WTC11 (cell line): ENCODE data around the gene IGHMBP2. TPM values are rescaled to one million over a fixed set of nuclear protein-coding genes. Genes with fewer than 3 reads are reported as not detected.

ENCODE experiments used
- ATAC-seq: fragments of 200-7000 bp; cut with Tn5 transposase; 2 replicates; pipeline ENCODE4 v1.10.0; 2021; ENCODE audit warnings: mild to moderate bottlenecking, moderate library complexity
- CTCF ChIA-PET: fragments of 300-600 bp; sonication (Branson Sonifier 250); formaldehyde crosslinking; loops from one replicate; lab custom pipeline; 2021; ENCODE audit warnings: antibody characterized with exemption; lab: Charles Lee
- POLR2A ChIA-PET: fragments of 350-600 bp; sonication (Branson Sonifier 250); formaldehyde crosslinking; loops from one replicate; lab custom pipeline; 2021; ENCODE audit warnings: antibody characterized with exemption; lab: Charles Lee
- DNase-seq: peaks from one replicate; pipeline ENCODE4 v3.0.0; 2021; ENCODE audit warnings: low spot score
- H3K27ac Mint-ChIP-seq: 2 replicates; pipeline ENCODE4 v1.8.0; 2021; ENCODE audit warnings: mixed read lengths
- H3K27me3 Mint-ChIP-seq: 2 replicates; pipeline ENCODE4 v1.8.0; 2021; ENCODE audit warnings: low read depth, mild to moderate bottlenecking, moderate library complexity, mixed read lengths
- H3K36me3 Mint-ChIP-seq: 2 replicates; pipeline ENCODE4 v1.8.0; 2021; ENCODE audit warnings: mixed read lengths
- H3K4me1 Mint-ChIP-seq: 2 replicates; pipeline ENCODE4 v1.8.0; 2022; ENCODE audit warnings: mixed read lengths
- H3K4me3 Mint-ChIP-seq: 2 replicates; pipeline ENCODE4 v1.8.0; 2021; ENCODE audit warnings: mild to moderate bottlenecking, moderate library complexity, mixed read lengths
- H3K9me3 Mint-ChIP-seq: 2 replicates; pipeline ENCODE4 v1.8.0; 2021; ENCODE audit warnings: mixed read lengths
- CBFB ChIP-seq: sonication (generic); formaldehyde crosslinking; IDR thresholded peaks from 2 replicates; pipeline ENCODE4 v1.8.1; 2022; ENCODE audit warnings: mild to moderate bottlenecking, low read depth, missing genetic modification reagents
- CREM ChIP-seq: sonication (generic); formaldehyde crosslinking; IDR thresholded peaks from 2 replicates; pipeline ENCODE4 v1.8.1; 2022; ENCODE audit warnings: mild to moderate bottlenecking, missing genetic modification reagents, moderate library complexity
- MAX ChIP-seq: sonication (generic); formaldehyde crosslinking; IDR thresholded peaks from 2 replicates; pipeline ENCODE4 v1.8.0; 2022; ENCODE audit warnings: mild to moderate bottlenecking, missing genetic modification reagents
- MLX ChIP-seq: sonication (generic); formaldehyde crosslinking; IDR thresholded peaks from 2 replicates; pipeline ENCODE4 v1.8.1; 2023; ENCODE audit warnings: mild to moderate bottlenecking, missing genetic modification reagents, moderate library complexity
- NFE2L1 ChIP-seq: sonication (generic); formaldehyde crosslinking; IDR thresholded peaks from 2 replicates; pipeline ENCODE4 v1.8.1; 2023; ENCODE audit warnings: missing genetic modification reagents
- NR2C2 ChIP-seq: sonication (generic); formaldehyde crosslinking; IDR thresholded peaks from 2 replicates; pipeline ENCODE4 v1.8.0; 2022; ENCODE audit warnings: mild to moderate bottlenecking, missing genetic modification reagents
- SOX15 ChIP-seq: fragments of 250-450 bp; sonication (Bioruptor Pico); IDR thresholded peaks from 2 replicates; pipeline ENCODE4 v1.9.0; 2021; ENCODE audit warnings: mild to moderate bottlenecking
- SP1 ChIP-seq: sonication (generic); formaldehyde crosslinking; conservative IDR thresholded peaks from 2 replicates; pipeline ENCODE4 v1.8.1; 2022; ENCODE audit warnings: missing genetic modification reagents
- TCF7 ChIP-seq: sonication (generic); formaldehyde crosslinking; IDR thresholded peaks from 2 replicates; pipeline ENCODE4 v1.8.0; 2022; ENCODE audit warnings: mild to moderate bottlenecking, low read depth, missing genetic modification reagents, moderate library complexity
- USF2 ChIP-seq: sonication (generic); formaldehyde crosslinking; IDR thresholded peaks from 2 replicates; pipeline ENCODE4 v1.8.1; 2023; ENCODE audit warnings: mild to moderate bottlenecking, missing genetic modification reagents, moderate library complexity
- ZBTB43 ChIP-seq: sonication (generic); formaldehyde crosslinking; IDR thresholded peaks from 2 replicates; pipeline ENCODE4 v1.8.1; 2023; ENCODE audit warnings: mild to moderate bottlenecking, missing genetic modification reagents
- ZNF512 ChIP-seq: sonication (generic); formaldehyde crosslinking; IDR thresholded peaks from 2 replicates; pipeline ENCODE4 v1.8.1; 2022; ENCODE audit warnings: missing genetic modification reagents, borderline replicate concordance
- ZNF671 ChIP-seq: fragments of 250-450 bp; sonication (Bioruptor Pico); IDR thresholded peaks from 2 replicates; pipeline ENCODE4 v1.8.0; 2021; ENCODE audit warnings: mild to moderate bottlenecking
- total RNA-seq: library from RNA; stranded (reverse); gene quantifications from 3 replicates; pipeline ENCODE4 v1.2.3, GENCODE V29; 2021
- TF ChIP-seq, protein P1 (sequence below): fragments of 250-450 bp; sonication (Bioruptor Pico); conservative IDR thresholded peaks from 2 replicates; pipeline ENCODE4 v1.9.0; 2021; ENCODE audit warnings: mild to moderate bottlenecking
- TF ChIP-seq, protein P2 (sequence below): sonication (generic); formaldehyde crosslinking; IDR thresholded peaks from 2 replicates; pipeline ENCODE4 v1.8.1; 2022; ENCODE audit warnings: low read depth, missing genetic modification reagents, borderline replicate concordance
- TF ChIP-seq, protein P3 (sequence below): sonication (generic); formaldehyde crosslinking; IDR thresholded peaks from 2 replicates; pipeline ENCODE4 v1.8.0; 2022; ENCODE audit warnings: mild to moderate bottlenecking, missing genetic modification reagents
- TF ChIP-seq, protein P4 (sequence below): sonication (generic); formaldehyde crosslinking; IDR thresholded peaks from 2 replicates; pipeline ENCODE4 v1.8.1; 2022; ENCODE audit warnings: mild to moderate bottlenecking, missing genetic modification reagents, moderate library complexity, borderline replicate concordance
- TF ChIP-seq, protein P5 (sequence below): sonication (generic); formaldehyde crosslinking; IDR thresholded peaks from 2 replicates; pipeline ENCODE4 v1.8.1; 2023; ENCODE audit warnings: mild to moderate bottlenecking, missing genetic modification reagents, borderline replicate concordance

The IGHMBP2 gene
- total RNA-seq, 1 experiment from 2014 or later: 22.5 TPM

GRCh38 chr11:68897441-68897840, 6.2 kb upstream of the IGHMBP2 start (continued):
- TF ChIP-seq, protein P1, sequence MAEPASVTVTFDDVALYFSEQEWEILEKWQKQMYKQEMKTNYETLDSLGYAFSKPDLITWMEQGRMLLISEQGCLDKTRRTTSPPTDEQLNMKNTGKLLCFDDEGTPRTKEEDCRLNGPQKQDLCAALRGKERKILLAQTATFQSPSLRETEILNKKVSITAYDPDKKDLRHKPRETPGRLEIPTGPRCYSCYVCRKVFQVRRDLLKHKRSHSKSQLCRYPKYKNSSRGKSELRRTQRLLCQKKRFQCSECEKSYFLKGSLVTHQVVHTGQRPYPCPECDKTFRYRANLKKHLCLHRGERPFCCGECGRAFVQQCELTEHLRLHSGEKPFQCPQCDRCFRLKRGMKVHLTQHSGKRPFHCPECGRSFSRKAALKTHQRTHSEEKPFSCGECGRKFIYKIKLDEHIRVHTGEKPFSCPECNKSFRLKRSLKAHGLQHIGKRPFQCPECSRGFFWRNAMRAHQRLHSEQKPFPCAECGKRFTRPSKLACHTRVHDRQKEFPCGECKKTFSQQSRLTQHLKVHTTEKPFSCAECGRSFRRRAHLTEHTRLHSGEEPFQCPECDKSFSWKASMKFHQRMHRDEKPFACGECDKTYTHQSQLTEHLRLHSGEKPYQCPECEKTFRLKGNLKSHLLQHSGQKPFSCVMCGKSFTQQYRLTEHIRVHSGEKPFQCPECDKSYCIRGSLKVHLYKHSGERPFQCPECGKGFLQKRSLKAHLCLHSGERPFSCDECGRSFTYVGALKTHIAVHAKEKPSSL (CRISPR knock-in tag): no peak
- TF ChIP-seq, protein P2, sequence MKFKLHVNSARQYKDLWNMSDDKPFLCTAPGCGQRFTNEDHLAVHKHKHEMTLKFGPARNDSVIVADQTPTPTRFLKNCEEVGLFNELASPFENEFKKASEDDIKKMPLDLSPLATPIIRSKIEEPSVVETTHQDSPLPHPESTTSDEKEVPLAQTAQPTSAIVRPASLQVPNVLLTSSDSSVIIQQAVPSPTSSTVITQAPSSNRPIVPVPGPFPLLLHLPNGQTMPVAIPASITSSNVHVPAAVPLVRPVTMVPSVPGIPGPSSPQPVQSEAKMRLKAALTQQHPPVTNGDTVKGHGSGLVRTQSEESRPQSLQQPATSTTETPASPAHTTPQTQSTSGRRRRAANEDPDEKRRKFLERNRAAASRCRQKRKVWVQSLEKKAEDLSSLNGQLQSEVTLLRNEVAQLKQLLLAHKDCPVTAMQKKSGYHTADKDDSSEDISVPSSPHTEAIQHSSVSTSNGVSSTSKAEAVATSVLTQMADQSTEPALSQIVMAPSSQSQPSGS (CRISPR knock-in tag): no peak
- TF ChIP-seq NFE2L1 (CRISPR knock-in tag) (no peak), CREM (CRISPR knock-in tag) (no peak), USF2 (CRISPR knock-in tag) (no peak), MAX (no peak), SP1 (no peak)
- TF ChIP-seq, protein P3, sequence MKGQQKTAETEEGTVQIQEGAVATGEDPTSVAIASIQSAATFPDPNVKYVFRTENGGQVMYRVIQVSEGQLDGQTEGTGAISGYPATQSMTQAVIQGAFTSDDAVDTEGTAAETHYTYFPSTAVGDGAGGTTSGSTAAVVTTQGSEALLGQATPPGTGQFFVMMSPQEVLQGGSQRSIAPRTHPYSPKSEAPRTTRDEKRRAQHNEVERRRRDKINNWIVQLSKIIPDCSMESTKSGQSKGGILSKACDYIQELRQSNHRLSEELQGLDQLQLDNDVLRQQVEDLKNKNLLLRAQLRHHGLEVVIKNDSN (CRISPR knock-in tag): no peak
- TF ChIP-seq, protein P4, sequence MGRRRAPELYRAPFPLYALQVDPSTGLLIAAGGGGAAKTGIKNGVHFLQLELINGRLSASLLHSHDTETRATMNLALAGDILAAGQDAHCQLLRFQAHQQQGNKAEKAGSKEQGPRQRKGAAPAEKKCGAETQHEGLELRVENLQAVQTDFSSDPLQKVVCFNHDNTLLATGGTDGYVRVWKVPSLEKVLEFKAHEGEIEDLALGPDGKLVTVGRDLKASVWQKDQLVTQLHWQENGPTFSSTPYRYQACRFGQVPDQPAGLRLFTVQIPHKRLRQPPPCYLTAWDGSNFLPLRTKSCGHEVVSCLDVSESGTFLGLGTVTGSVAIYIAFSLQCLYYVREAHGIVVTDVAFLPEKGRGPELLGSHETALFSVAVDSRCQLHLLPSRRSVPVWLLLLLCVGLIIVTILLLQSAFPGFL: no peak

DNA sequence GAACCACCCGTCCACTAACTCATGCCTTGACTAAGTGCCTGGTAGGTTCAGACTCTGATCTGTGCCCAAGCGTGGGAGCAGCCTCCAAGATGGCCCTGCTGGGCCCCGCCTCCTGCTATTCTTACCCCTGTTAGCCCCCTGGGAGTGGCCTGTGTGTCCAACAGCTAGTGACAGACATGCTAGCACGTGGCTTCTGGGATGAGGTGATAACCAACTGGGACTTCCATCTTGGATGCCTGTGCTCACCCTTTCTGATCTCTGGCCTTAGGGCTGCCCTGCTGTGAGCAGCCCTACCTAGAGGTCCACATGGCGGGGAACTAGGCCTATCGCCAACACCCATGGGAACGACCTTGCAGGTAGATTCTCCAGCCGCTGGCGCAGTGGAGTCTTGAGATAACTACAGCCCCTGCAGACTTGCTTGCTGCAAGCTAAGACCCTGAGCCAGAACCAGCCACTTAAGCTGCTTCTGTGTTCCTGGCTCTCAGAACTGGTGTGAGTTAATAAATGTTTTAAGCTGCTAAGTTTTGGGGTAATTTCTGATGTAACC, 2.8 kb upstream of the IGHMBP2 start:
- Mint-ChIP-seq H3K27me3 (no peaks in the 10 kb centered on the region), H3K4me3 (no peak overlapping the region), H3K9me3 (no peaks in the 10 kb centered on the region), H3K4me1 (peaks cover 27% of the 10 kb centered on the region), H3K36me3 (peaks cover 34% of the 10 kb centered on the region), H3K27ac (peak overlapping the region; percentile 29; the same call in 1 of the 2 replicates)
- DNase-seq (no peak), ATAC-seq (no peak)
- CTCF ChIA-PET: interaction anchor here (1.3 kb wide), 1 partner anchor 11 kb away, joined by 6 read pairs; no protein-coding TSS in a partner anchor
- POLR2A ChIA-PET: no interaction called here
- TF ChIP-seq ZBTB43 (CRISPR knock-in tag): no peak
- no peak for TF ChIP-seq SOX15
- TF ChIP-seq MLX: no peak
- TF ChIP-seq, protein P5, sequence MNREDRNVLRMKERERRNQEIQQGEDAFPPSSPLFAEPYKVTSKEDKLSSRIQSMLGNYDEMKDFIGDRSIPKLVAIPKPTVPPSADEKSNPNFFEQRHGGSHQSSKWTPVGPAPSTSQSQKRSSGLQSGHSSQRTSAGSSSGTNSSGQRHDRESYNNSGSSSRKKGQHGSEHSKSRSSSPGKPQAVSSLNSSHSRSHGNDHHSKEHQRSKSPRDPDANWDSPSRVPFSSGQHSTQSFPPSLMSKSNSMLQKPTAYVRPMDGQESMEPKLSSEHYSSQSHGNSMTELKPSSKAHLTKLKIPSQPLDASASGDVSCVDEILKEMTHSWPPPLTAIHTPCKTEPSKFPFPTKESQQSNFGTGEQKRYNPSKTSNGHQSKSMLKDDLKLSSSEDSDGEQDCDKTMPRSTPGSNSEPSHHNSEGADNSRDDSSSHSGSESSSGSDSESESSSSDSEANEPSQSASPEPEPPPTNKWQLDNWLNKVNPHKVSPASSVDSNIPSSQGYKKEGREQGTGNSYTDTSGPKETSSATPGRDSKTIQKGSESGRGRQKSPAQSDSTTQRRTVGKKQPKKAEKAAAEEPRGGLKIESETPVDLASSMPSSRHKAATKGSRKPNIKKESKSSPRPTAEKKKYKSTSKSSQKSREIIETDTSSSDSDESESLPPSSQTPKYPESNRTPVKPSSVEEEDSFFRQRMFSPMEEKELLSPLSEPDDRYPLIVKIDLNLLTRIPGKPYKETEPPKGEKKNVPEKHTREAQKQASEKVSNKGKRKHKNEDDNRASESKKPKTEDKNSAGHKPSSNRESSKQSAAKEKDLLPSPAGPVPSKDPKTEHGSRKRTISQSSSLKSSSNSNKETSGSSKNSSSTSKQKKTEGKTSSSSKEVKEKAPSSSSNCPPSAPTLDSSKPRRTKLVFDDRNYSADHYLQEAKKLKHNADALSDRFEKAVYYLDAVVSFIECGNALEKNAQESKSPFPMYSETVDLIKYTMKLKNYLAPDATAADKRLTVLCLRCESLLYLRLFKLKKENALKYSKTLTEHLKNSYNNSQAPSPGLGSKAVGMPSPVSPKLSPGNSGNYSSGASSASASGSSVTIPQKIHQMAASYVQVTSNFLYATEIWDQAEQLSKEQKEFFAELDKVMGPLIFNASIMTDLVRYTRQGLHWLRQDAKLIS (CRISPR knock-in tag): no peak
- no peak for TF ChIP-seq CBFB
- TF ChIP-seq TCF7 (CRISPR knock-in tag): no peak
- TF ChIP-seq ZNF671 (CRISPR knock-in tag): no peak
- no peak for TF ChIP-seq NR2C2 (CRISPR knock-in tag)
- no peak for TF ChIP-seq ZNF512 (CRISPR knock-in tag)
- TF ChIP-seq, protein P2 (CRISPR knock-in tag): no peak
